ENCODE results near the gene VPS45. TPM values are rescaled to one million over a fixed set of nuclear protein-coding genes. Genes with fewer than 3 reads are reported as not detected.

Gene VPS45
- total and polyA plus RNA-seq, 10 donors: 16.2 to 62.8 (median 42.1) TPM

DNA sequence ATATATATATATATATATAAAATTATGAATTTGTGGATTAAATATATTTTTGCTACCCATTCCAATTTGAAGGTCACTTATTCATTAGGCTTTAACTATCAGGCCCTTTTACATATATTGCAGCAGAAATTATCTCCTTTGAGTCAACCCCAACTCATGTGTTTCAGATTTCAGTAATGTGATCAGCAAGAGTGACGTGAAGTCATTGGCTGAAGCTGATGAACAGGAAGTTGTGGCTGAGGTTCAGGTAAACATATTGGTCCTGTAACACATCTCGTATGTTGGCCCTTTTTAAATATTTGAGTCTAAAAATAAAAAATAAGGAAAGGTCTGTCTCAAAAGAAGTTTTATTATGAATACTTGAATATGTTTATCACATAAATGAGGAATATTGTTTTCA lies 8.5 kb downstream of the VPS45 start:
- Histone ChIP-seq H3K27me3 (replicated peaks in 1 of 7) (no peaks in the 10 kb centered on the region), H3K9me3 (no peaks in the 10 kb centered on the region), H3K4me3 (no peak overlapping the region), H3K27ac (no peak overlapping the region), H3K36me3 (peaks cover 0 to 90% (median 42%) of the 10 kb centered on the region in 6 donors), H3K4me1 (peaks cover 0 to 32% (median 2%) of the 10 kb centered on the region in 6 donors)
- TF ChIP-seq POLR2A (IDR thresholded peaks at IDR 0.05) (no peak), POLR2AphosphoS5 (IDR thresholded peaks at IDR 0.05) (no peak)
- TF ChIP-seq, protein P1, sequence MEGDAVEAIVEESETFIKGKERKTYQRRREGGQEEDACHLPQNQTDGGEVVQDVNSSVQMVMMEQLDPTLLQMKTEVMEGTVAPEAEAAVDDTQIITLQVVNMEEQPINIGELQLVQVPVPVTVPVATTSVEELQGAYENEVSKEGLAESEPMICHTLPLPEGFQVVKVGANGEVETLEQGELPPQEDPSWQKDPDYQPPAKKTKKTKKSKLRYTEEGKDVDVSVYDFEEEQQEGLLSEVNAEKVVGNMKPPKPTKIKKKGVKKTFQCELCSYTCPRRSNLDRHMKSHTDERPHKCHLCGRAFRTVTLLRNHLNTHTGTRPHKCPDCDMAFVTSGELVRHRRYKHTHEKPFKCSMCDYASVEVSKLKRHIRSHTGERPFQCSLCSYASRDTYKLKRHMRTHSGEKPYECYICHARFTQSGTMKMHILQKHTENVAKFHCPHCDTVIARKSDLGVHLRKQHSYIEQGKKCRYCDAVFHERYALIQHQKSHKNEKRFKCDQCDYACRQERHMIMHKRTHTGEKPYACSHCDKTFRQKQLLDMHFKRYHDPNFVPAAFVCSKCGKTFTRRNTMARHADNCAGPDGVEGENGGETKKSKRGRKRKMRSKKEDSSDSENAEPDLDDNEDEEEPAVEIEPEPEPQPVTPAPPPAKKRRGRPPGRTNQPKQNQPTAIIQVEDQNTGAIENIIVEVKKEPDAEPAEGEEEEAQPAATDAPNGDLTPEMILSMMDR (IDR thresholded peaks at IDR 0.05 in 8 of 11, conservative IDR thresholded peaks at IDR 0.05 in 3 of 11): no peak
- 46 to 70% (median 64%) methylated on average over 2 of the region's 2 CpGs for WGBS, 5 donors
- intact Hi-C loops (cut with DNase I; ENCODE audit: low total_unique reads): no loop called here
- DNase-seq: no peak

DNA sequence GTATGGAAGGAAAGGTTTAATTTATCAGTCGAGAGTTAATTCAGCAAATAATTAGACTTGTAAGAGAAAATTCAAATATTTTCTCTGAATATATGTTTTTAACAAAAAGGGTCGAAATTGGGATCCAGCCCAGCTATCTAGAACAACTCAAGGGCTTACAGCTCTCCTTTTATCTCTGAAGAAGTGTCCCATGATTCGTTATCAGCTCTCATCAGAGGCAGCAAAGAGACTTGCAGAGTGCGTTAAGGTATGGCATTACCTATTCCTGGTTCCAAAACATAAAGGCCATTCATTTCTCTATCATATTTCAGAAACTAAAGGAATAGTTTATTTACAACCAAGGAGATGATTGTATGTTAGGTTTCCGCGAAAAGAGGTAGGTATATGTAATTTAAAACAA lies 9.4 kb downstream of the VPS45 start:
- TF ChIP-seq, protein P1 (IDR thresholded peaks at IDR 0.05 in 8 of 11, conservative IDR thresholded peaks at IDR 0.05 in 3 of 11): no peak
- TF ChIP-seq POLR2AphosphoS5 (IDR thresholded peaks at IDR 0.05) (no peak), POLR2A (IDR thresholded peaks at IDR 0.05) (no peak)
- peaks cover 0 to 39% (median 2%) of the 10 kb centered on the region in 6 donors for H3K4me1 ChIP-seq
- intact Hi-C loops (cut with DNase I; ENCODE audit: low total_unique reads): no loop called here

DNA sequence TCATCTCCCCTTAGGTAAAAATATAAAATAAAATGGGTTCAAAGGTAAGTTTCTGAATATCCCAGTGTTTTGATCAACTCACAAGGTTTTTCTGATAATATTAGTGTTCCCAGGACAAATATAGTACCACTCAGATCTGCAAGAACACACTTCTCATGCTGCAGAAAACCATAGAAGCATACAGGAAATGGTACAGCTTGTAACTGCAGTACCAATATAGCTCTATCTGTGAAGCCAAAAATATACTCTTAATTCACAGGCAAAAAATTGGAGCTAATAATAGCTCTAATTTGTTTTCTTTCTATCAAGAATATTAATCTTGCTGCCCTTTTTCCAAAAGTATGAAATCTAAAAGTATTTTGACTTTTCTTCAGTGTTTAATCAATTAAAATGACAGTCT lies 13.2 kb downstream of the VPS45 start:
- TF ChIP-seq, protein P1 (IDR thresholded peaks at IDR 0.05 in 8 of 11, conservative IDR thresholded peaks at IDR 0.05 in 3 of 11): no peak
- no peak for TF ChIP-seq POLR2AphosphoS5 (IDR thresholded peaks at IDR 0.05)
- no peak for TF ChIP-seq POLR2A (IDR thresholded peaks at IDR 0.05)
- no peaks in the 10 kb centered on the region for H3K27me3 ChIP-seq (replicated peaks in 1 of 7)
- intact Hi-C loops (cut with DNase I; ENCODE audit: low total_unique reads): no loop called here
- peaks cover 0 to 95% (median 61%) of the 10 kb centered on the region in 6 donors for H3K36me3 ChIP-seq
- DNase-seq: no peak
- peaks cover 0 to 34% (median 2%) of the 10 kb centered on the region in 6 donors for H3K4me1 ChIP-seq
- no peaks in the 10 kb centered on the region for H3K9me3 ChIP-seq
- peak overlapping the region in 1 of 8 donors; percentile 10 for H3K27ac ChIP-seq
- H3K4me3 ChIP-seq: no peak overlapping the region

More for the DNA sequence above, 9.4 kb downstream of the VPS45 start:
- DNase-seq: no peak
- H3K4me3 ChIP-seq: no peak overlapping the region
- H3K27ac ChIP-seq: no peak overlapping the region
- H3K36me3 ChIP-seq: peaks cover 0 to 92% (median 44%) of the 10 kb centered on the region in 6 donors
- no peaks in the 10 kb centered on the region for H3K27me3 ChIP-seq (replicated peaks in 1 of 7)
- no peaks in the 10 kb centered on the region for H3K9me3 ChIP-seq
- WGBS, 5 donors: 92 to 96% (median 95%) methylated on average over 6 of the region's 6 CpGs

DNA sequence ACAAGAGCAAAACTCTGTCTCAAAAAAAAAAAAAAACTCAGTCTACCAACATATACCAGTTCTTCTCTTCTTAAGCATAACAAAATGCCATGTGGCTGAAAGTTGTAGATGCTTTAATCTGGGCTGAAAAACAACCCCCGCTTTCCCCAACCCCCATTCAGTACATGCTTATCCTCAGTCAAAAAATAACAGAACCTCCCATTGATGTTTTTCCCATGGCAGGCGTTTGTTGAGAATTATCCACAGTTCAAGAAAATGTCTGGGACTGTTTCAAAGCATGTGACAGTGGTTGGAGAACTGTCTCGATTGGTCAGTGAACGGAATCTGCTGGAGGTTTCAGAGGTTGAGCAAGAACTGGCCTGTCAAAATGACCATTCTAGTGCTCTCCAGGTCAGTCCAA lies 14.9 kb downstream of the VPS45 start:
- no peak overlapping the region for H3K4me3 ChIP-seq
- no peak for DNase-seq
- 88 to 96% (median 93%) methylated on average over 4 of the region's 4 CpGs for WGBS, 5 donors
- H3K4me1 ChIP-seq: peaks cover 0 to 29% (median 0%) of the 10 kb centered on the region in 6 donors
- H3K27me3 ChIP-seq (replicated peaks in 1 of 7): no peaks in the 10 kb centered on the region
- TF ChIP-seq, protein P1 (IDR thresholded peaks at IDR 0.05 in 8 of 11, conservative IDR thresholded peaks at IDR 0.05 in 3 of 11): no peak
- TF ChIP-seq POLR2AphosphoS5 (IDR thresholded peaks at IDR 0.05): no peak
- no peak for TF ChIP-seq POLR2A (IDR thresholded peaks at IDR 0.05)
- H3K36me3 ChIP-seq: peaks cover 0 to 92% (median 53%) of the 10 kb centered on the region in 6 donors
- no peak overlapping the region for H3K27ac ChIP-seq
- no peaks in the 10 kb centered on the region for H3K9me3 ChIP-seq
- intact Hi-C loops (cut with DNase I; ENCODE audit: low total_unique reads): no loop called here
